Neural progenitor cell (in vitro differentiated cells): ENCODE results near the gene PTPRT. TPM values are rescaled to one million over a fixed set of nuclear protein-coding genes. Genes with fewer than 3 reads are reported as not detected.

Experiments used
- DNase-seq: peaks from one replicate; pipeline ENCODE4 v3.0.0-alpha.2; 2016; ENCODE audit warnings: low spot score
- H2AFZ ChIP-seq: fragments of 200-600 bp; sonication (generic); replicated peaks from 2 replicates; pipeline ENCODE4 v1.6.1; 2016; ENCODE audit warnings: antibody characterized with exemption
- H3F3A ChIP-seq: fragments of 200-600 bp; sonication (generic); 2 replicates; pipeline ENCODE4 v1.6.1; 2016; ENCODE audit warnings: antibody characterized with exemption, low read depth
- H3K27ac ChIP-seq: fragments of 200-600 bp; sonication (generic); 2 replicates; pipeline ENCODE4 v1.5.1; 2016; ENCODE audit warnings: mild to moderate bottlenecking
- H3K27me3 ChIP-seq: fragments of 200-600 bp; sonication (generic); 2 replicates; pipeline ENCODE4 v1.6.1; 2016; ENCODE audit warnings: mild to moderate bottlenecking, moderate library complexity
- H3K36me3 ChIP-seq: fragments of 200-600 bp; sonication (generic); 2 replicates; pipeline ENCODE4 v1.5.1; 2016
- H3K4me1 ChIP-seq: fragments of 200-600 bp; sonication (generic); 2 replicates; pipeline ENCODE4 v1.6.1; 2016; ENCODE audit warnings: mixed run types
- H3K4me2 ChIP-seq: fragments of 200-600 bp; sonication (generic); 2 replicates; pipeline ENCODE4 v1.6.1; 2016
- H3K4me3 ChIP-seq: fragments of 200-600 bp; sonication (generic); 2 replicates; pipeline ENCODE4 v1.5.1; 2016
- H3K79me2 ChIP-seq: fragments of 200-600 bp; sonication (generic); 2 replicates; pipeline ENCODE4 v1.6.1; 2016; ENCODE audit warnings: low read depth
- H3K9ac ChIP-seq: fragments of 200-600 bp; sonication (generic); 2 replicates; pipeline ENCODE4 v1.6.1; 2016
- H3K9me3 ChIP-seq: fragments of 200-600 bp; sonication (generic); 2 replicates; pipeline ENCODE4 v1.5.1; 2016; ENCODE audit warnings: low read depth
- H4K20me1 ChIP-seq: fragments of 200-600 bp; sonication (generic); 2 replicates; pipeline ENCODE4 v1.6.1; 2016; ENCODE audit warnings: low read depth
- H3K27ac Mint-ChIP-seq: 3 replicates; pipeline ENCODE4 v1.8.0; 2021; ENCODE audit warnings: mixed read lengths
- H3K27me3 Mint-ChIP-seq: 2 replicates; pipeline ENCODE4 v1.8.0; 2022; ENCODE audit warnings: low read depth, mild to moderate bottlenecking, inconsistent platforms, moderate library complexity, mixed read lengths; ENCODE audit not compliant: insufficient read depth
- H3K36me3 Mint-ChIP-seq: 3 replicates; pipeline ENCODE4 v1.8.0; 2021; ENCODE audit warnings: mixed read lengths
- H3K4me1 Mint-ChIP-seq: 3 replicates; pipeline ENCODE4 v1.8.0; 2021; ENCODE audit warnings: mixed read lengths
- H3K4me3 Mint-ChIP-seq: 3 replicates; pipeline ENCODE4 v1.8.0; 2021; ENCODE audit warnings: mild to moderate bottlenecking, moderate library complexity, mixed read lengths
- H3K9me3 Mint-ChIP-seq: 3 replicates; pipeline ENCODE4 v1.8.0; 2020; ENCODE audit warnings: mixed read lengths
- EZH2 ChIP-seq: fragments of 200-600 bp; sonication (generic); IDR thresholded peaks from 2 replicates; pipeline ENCODE4 v1.6.1; 2017; ENCODE audit warnings: antibody characterized with exemption, mild to moderate bottlenecking, moderate library complexity
- EZH2phosphoT487 ChIP-seq: fragments of 200-600 bp; sonication (generic); IDR thresholded peaks from 2 replicates; pipeline ENCODE4 v1.6.1; 2017; ENCODE audit warnings: antibody characterized with exemption
- total RNA-seq: library from RNA; depleted of rRNA; stranded (reverse); fragments of >200 nt; gene quantifications from 2 replicates; pipeline ENCODE4 v1.2.3, GENCODE V29; 2015; ENCODE audit warnings: low replicate concordance
- TF ChIP-seq, protein P1 (sequence below): fragments of 200-600 bp; sonication (generic); IDR thresholded peaks from 2 replicates; pipeline ENCODE4 v1.5.1; 2017; ENCODE audit warnings: antibody characterized with exemption, mild to moderate bottlenecking

Gene PTPRT
- total RNA-seq, 1 donor from 2014 or later = 1.1 TPM

DNA sequence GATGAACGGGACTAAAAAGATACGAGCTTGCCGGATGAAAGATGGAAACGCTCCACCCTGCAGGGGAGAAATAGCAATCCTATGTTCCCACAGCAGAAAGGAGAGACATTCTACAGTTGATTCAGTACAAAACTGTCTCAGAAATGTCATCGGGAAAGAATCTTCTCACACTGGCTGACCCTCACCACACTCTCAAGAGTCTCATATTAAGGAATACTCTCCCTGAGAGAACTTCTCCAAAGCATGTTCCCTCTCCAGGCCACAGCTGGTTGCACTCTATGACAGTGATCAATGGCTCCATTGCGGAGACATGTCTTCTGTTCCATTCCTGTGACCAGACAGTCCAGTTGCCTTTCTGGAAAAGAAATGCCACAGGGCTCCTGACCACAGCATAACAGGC lies 813.6 kb downstream of the PTPRT start:
- H2AFZ ChIP-seq = no peak overlapping the region
- H3F3A ChIP-seq = no peaks in the 10 kb centered on the region
- no peaks in the 10 kb centered on the region for H3K36me3 ChIP-seq
- Mint-ChIP-seq H3K36me3 (no peaks in the 10 kb centered on the region), H3K4me3 (no peak overlapping the region), H3K27me3 (peaks cover 6% of the 10 kb centered on the region), H3K4me1 (peaks cover 3% of the 10 kb centered on the region), H3K9me3 (peaks cover 2% of the 10 kb centered on the region), H3K27ac (no peak overlapping the region)
- no peak overlapping the region for H3K9ac ChIP-seq
- H3K79me2 ChIP-seq = no peaks in the 10 kb centered on the region
- no peaks in the 10 kb centered on the region for H3K9me3 ChIP-seq
- TF ChIP-seq, protein P1, sequence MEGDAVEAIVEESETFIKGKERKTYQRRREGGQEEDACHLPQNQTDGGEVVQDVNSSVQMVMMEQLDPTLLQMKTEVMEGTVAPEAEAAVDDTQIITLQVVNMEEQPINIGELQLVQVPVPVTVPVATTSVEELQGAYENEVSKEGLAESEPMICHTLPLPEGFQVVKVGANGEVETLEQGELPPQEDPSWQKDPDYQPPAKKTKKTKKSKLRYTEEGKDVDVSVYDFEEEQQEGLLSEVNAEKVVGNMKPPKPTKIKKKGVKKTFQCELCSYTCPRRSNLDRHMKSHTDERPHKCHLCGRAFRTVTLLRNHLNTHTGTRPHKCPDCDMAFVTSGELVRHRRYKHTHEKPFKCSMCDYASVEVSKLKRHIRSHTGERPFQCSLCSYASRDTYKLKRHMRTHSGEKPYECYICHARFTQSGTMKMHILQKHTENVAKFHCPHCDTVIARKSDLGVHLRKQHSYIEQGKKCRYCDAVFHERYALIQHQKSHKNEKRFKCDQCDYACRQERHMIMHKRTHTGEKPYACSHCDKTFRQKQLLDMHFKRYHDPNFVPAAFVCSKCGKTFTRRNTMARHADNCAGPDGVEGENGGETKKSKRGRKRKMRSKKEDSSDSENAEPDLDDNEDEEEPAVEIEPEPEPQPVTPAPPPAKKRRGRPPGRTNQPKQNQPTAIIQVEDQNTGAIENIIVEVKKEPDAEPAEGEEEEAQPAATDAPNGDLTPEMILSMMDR = no peak
- no peak for TF ChIP-seq EZH2phosphoT487
- TF ChIP-seq EZH2 = no peak
- H4K20me1 ChIP-seq = no peaks in the 10 kb centered on the region
- H3K27me3 ChIP-seq = no peaks in the 10 kb centered on the region
- H3K4me2 ChIP-seq = no peak overlapping the region
- DNase-seq = no peak
- no peak overlapping the region for H3K4me3 ChIP-seq
- H3K27ac ChIP-seq = no peak overlapping the region
- no peaks in the 10 kb centered on the region for H3K4me1 ChIP-seq

DNA sequence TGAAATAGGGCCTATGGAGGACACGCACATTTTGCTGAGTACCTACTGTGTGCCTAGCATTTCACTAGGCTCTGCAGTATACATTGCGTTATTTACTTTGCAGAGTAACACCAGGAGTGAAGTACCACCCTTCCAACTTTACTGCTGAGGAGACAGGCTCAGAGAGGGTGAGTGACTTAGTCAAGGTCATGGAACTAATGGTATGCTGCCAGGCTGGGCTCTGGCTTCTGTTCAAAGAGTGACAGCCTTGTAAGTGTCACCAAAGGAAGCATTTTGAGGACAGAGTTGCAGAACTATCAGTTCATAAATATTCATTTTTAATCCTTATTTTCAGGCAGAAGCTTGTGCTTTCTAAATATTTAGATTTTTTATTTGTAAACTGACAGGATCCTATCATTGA lies 816.7 kb downstream of the PTPRT start:
- Mint-ChIP-seq H3K27ac (no peak overlapping the region), H3K4me1 (peaks cover 4% of the 10 kb centered on the region), H3K27me3 (peaks cover 22% of the 10 kb centered on the region), H3K4me3 (no peak overlapping the region), H3K9me3 (no peaks in the 10 kb centered on the region), H3K36me3 (no peaks in the 10 kb centered on the region)
- no peaks in the 10 kb centered on the region for H4K20me1 ChIP-seq
- no peak overlapping the region for H3K4me3 ChIP-seq
- TF ChIP-seq EZH2 = no peak
- TF ChIP-seq, protein P1 = no peak
- no peak for TF ChIP-seq EZH2phosphoT487
- H3F3A ChIP-seq = no peaks in the 10 kb centered on the region
- H3K79me2 ChIP-seq = no peaks in the 10 kb centered on the region
- H3K36me3 ChIP-seq = no peaks in the 10 kb centered on the region
- H3K4me1 ChIP-seq = no peaks in the 10 kb centered on the region
- H3K4me2 ChIP-seq = no peak overlapping the region
- H3K9ac ChIP-seq = no peak overlapping the region
- peaks cover 8% of the 10 kb centered on the region for H3K27me3 ChIP-seq
- H2AFZ ChIP-seq = no peak overlapping the region
- DNase-seq = no peak
- H3K9me3 ChIP-seq = no peaks in the 10 kb centered on the region
- no peak overlapping the region for H3K27ac ChIP-seq

DNA sequence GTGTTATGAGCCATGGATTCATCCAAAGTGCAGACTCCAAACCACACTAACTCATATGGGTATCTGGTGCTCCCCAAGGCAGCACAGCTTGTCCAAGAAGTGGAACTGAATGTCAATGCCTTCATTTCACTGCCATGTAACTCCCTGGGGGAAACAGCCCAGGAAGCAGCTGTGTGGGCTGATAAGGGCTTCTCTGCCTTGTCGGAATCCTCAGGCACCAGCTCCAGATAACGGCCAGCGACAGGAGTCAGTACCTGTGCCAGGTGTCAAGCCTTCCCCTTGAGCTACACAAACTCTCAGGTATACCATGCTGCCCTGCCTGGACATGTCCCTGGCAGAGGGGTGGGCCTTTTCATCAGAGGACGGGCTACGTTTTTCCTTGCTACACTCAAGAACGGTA lies 819.6 kb downstream of the PTPRT start:
- Histone ChIP-seq H3F3A (no peaks in the 10 kb centered on the region), H3K4me1 (no peaks in the 10 kb centered on the region), H3K79me2 (no peaks in the 10 kb centered on the region), H3K9ac (no peak overlapping the region), H3K9me3 (no peaks in the 10 kb centered on the region), H2AFZ (no peak overlapping the region), H4K20me1 (no peaks in the 10 kb centered on the region), H3K27ac (no peak overlapping the region), H3K4me2 (no peak overlapping the region), H3K36me3 (no peaks in the 10 kb centered on the region), H3K27me3 (peaks cover 36% of the 10 kb centered on the region), H3K4me3 (no peak overlapping the region)
- Mint-ChIP-seq H3K27me3 (peaks cover 36% of the 10 kb centered on the region), H3K36me3 (no peaks in the 10 kb centered on the region), H3K27ac (peak overlapping the region; percentile 58), H3K4me3 (no peak overlapping the region), H3K4me1 (peaks cover 14% of the 10 kb centered on the region), H3K9me3 (peaks cover 3% of the 10 kb centered on the region)
- TF ChIP-seq EZH2 (no peak), EZH2phosphoT487 (no peak)
- TF ChIP-seq, protein P1 = no peak
- DNase-seq = no peak
